ENCODE results near the gene STRIP2.
"Not testable (repeated sequence)": the region's sequence is repeated elsewhere in the genome, so short reads cannot be mapped to it uniquely, and the experiment has no call there.

STRIP2 gene

DNA sequence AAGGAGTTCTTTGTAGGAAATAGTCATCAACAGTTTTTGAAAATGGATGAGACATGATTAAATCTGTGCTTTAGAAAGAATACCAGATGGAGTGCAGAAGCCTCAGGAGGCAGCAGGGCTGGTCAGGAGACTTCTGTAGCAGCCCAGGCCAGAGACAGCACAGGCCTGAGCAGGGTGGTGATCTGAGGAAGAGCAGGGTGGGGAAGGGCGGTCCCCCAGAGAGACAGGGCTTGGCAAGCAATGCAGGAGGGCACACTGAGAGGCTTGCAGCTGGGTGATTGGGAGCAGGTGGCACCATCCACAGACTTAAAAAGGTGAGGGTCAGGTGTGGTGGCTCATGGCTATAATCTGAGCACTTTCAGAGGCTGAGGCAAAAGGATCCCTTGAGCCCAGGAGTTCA, 63.8 kb downstream of the STRIP2 start:
- DNase-seq: no peak

GRCh38 chr7:129499999-129500398, 65.8 kb downstream of the STRIP2 start:
- DNase-seq: no peak

GRCh38 chr7:129501760-129502707, 67.8 kb downstream of the STRIP2 start, which contains the start of gene SMKR1:
Gene SMKR1, plus strand, starts transcription at chr7:129502531. Its CDS starts 294 bp downstream, at chr7:129502825.
- no peak for DNase-seq

GRCh38 chr7:129502708-129503685, 68.8 kb downstream of the STRIP2 start:
- no peak for DNase-seq

DNA sequence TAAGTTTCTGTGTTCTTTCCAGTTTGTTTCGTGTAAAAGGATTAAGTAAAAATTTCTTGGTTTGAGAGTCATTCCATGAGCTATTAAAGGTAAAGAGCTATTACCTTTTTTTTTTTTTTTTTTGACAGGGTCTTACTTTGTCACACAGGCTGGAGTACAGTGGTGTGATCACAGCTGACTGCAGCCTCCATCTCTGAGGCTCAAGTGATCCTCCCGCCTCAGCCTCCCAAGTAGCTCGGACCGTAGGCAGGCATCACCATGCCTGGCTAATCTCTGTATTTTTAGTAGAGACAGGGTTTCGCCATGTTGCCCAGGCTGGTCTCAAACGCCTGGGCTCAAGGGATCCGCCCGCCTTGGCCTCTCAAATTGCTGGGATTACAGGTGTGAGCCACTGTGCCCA, 69.5 kb downstream of the STRIP2 start:
- DNase-seq: no peak

- no peak for DNase-seq
These were observed 78.0 kb downstream of the STRIP2 start for GRCh38 chr7:129512192-129512591.

GRCh38 chr7:129513546-129513945, 79.3 kb downstream of the STRIP2 start:
- DNase-seq: no peak

DNA sequence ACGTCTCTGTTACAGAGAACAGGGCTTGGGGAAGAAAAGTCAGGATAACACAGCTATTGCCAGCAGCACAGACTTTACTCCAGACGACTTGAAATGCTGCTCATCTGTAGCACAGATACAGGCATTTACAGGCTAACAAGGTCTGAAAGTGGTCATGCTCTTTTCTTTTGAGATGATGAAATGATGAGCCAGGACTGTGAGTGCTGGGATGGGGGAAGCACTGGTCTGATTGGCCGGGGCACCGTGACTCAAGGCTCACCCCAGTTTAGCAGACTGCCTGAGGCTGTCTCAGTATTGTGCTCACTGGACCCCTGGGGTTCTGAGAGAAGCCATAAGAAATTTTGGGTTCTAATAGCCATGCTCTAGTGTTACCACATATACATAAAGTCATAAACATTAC, 80.5 kb downstream of the STRIP2 start:
- DNase-seq: no peak

DNA sequence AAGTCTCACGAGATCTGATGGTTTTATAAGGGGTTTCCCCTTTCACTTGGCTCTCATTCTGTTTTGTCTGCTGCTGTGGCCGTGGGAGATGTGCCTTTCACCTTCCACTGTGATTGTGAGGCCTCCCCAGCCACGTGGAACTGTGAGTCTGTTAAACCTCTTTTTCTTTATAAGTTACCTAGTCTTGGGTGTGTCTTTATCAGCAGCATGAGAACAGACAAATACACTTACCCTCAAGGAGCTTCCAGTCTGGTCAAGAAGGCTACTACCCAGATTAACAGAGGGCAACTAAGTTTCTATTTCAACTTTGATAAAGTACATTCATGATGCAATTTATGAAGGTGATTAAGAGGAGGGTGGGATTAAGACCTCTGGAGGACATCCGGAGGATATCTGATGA, 81.1 kb downstream of the STRIP2 start:
- no peak for DNase-seq

GRCh38 chr7:129517931-129518330, 83.7 kb downstream of the STRIP2 start:
- no peak for DNase-seq

DNA sequence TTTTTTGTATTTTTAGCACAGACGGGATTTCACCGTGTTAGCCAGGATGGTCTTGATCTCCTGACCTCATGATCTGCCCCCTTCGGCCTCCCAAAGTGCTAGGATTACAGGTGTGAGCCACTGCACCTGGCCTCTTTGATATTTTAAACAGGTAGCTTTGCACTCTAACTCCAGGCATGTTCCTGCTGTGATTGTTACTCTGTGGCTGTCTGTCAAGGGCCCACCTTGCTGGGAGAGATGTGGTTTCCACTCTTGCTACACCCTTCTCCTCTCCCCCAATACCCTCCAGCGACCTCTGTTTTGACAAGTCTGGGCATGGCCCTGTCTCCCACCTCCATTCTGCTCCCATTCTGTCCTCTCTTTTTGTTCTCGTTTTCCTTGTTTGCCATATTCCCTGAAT, 85.2 kb downstream of the STRIP2 start:
- no peak for DNase-seq

DNA sequence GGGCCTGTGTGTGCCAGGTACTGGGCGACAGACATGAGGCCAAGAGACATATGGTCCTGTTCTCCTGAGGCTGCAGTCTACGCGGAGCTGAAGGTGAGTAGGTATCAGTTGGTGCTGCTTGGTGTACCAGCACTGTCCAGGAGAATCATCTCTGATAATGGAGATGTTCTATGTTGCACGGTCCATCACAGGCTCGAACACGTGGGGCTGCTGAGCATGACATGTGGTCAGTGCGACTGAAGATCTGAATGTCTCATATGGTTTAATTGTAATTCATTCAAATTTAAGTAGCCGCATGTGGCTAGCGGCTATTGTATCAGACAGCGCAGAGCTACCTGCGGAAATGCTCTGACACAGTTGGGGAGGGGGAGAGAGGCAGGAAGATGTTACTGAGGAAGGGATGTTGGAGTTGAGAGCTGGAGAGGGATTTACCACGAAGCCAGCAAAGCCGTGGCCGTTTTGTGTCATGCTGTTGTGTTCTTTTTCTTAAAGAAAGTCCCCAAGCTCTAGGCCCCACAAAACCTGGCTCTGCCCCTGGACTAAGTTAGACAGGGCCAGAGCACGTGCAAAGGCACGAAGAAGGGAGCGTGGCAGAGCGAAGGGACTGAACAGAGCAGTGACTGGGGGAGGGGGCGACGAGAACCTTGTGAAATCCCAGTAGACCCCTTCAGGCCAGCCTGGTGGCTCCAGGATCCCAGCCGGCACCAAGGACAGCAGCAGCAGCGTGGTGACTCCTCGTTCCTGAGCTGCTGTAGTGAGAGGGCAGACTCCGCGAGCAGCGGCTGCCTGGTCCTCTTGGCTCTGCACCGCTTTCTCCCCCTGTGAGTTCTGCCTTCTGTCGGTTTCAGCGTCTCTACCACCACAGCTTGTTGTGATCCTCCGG, 88.1 kb downstream of the STRIP2 start:
- DNase-seq: no peak

- no peak for DNase-seq
These were observed 88.7 kb downstream of the STRIP2 start for GRCh38 chr7:129522971-129523340.

DNA sequence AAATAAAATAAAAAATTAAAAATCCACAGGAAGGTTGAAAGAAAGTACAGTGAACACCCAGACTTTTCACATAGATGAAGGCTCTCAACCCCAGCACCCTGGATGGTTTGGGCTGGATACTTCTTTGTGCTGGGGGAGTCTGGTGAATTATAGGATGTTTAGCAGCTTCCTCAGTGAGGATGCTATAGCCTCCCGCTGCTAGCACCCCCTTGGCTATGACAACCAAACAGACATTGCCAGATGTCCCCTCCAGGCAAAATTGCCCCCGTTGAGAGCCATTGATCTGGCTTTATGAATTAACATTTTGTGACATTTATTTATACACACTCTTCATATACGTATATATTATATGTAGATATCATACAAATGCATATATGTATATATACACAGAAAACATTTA, 89.7 kb downstream of the STRIP2 start:
- DNase-seq: no peak

GRCh38 chr7:129524405-129524804, 90.2 kb downstream of the STRIP2 start:
- DNase-seq: not testable (repeated sequence)

- no peak for DNase-seq
These were observed 91.1 kb downstream of the STRIP2 start for GRCh38 chr7:129525225-129525862.

GRCh38 chr7:129529643-129530042, 95.4 kb downstream of the STRIP2 start:
- DNase-seq: no peak

GRCh38 chr7:129530795-129531391, 96.7 kb downstream of the STRIP2 start:
- DNase-seq: no peak

DNA sequence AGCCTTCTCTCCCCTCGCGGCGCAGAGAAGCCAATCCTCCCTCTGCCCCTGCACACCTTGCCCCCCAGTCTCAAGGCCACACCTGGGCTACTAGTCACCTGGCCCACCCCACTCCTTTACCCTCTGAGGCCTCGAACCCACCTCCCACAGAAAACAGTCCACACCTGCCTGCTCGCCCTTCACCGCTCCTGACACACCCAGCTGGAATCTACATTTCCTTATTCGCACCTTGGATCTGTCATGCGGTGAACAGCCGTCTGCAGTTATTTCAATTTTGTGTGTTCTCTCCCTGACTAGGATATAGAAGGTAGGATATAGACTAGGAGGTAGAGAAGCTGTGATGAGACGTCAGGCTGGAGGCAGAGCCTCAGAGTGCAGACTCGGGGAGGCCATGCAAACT, 97.5 kb downstream of the STRIP2 start:
- no peak for DNase-seq

DNA sequence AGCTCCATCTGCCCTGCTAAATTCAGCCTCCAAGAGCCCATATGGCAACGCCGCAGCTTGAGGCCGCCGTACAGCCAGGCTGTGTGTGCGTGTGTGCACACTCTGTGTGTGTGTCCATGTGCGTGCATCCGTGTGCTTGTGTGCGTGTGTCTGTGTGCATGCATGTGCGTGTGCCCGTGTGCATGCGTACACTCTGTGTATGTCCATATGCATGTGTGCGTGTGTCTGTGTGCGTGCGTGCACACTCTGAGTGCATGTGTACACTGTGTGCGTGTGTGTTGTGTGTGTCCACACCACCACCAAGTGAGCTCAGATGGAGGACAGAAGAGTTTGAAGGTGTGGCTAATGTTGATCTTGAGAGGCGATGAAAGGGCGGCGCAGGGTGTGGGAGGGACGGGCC, 98.1 kb downstream of the STRIP2 start:
- DNase-seq: no peak

GRCh38 chr7:129534558-129535274, 100.5 kb downstream of the STRIP2 start:
- not testable (repeated sequence) for DNase-seq

Measured in cerebellar nuclear complex (tissue), 1 donor.